HL-60/S4 treated with retinoic acid at 250 ng/mL for 4 days and 3 days (cell line): Measurements from ENCODE around the gene APOL2.
"Not testable (repeated sequence)": the region's sequence is repeated elsewhere in the genome, so short reads cannot be mapped to it uniquely, and the experiment has no call there.

ENCODE experiments used
- in situ Hi-C: fragments of 300-500 bp; cut with MboI; formaldehyde crosslinking; loops from 2 replicates; pipeline ENCODE4 v1.7.0; 2022; ENCODE audit warnings: low sequenced_read_pairs

Gene APOL2

GRCh38 chr22:36244522-36245391, 5.4 kb upstream of the APOL2 start:
- in situ Hi-C loops: no loop called here

GRCh38 chr22:36243986-36244385, 4.7 kb upstream of the APOL2 start:
- in situ Hi-C loops: no loop called here

GRCh38 chr22:36239150-36239400, 252 bp downstream of the APOL2 start:
- in situ Hi-C loops: no loop called here

GRCh38 chr22:36238373-36239149, 766 bp downstream of the APOL2 start:
- in situ Hi-C loops: no loop called here

- in situ Hi-C loops: no loop called here
These were observed 1.6 kb downstream of the APOL2 start for GRCh38 chr22:36237462-36238372.

GRCh38 chr22:36236388-36237319, 2.7 kb downstream of the APOL2 start:
- in situ Hi-C loops: no loop called here

- in situ Hi-C loops: no loop called here
These were observed 3.7 kb downstream of the APOL2 start for GRCh38 chr22:36235585-36235984.

GRCh38 chr22:36234919-36235318, 4.4 kb downstream of the APOL2 start:
- in situ Hi-C loops: no loop called here

GRCh38 chr22:36234213-36234612, 5.1 kb downstream of the APOL2 start:
- in situ Hi-C loops: no loop called here

GRCh38 chr22:36233796-36234195, 5.5 kb downstream of the APOL2 start:
- in situ Hi-C loops: no loop called here

GRCh38 chr22:36232715-36233401, 6.5 kb downstream of the APOL2 start:
- in situ Hi-C loops: no loop called here

GRCh38 chr22:36231051-36231450, 8.3 kb downstream of the APOL2 start:
- in situ Hi-C loops: not testable (repeated sequence)

- in situ Hi-C loops: not testable (repeated sequence)
These were observed 9.7 kb downstream of the APOL2 start for GRCh38 chr22:36229649-36230048.

- in situ Hi-C loops: no loop called here
These were observed 10.4 kb downstream of the APOL2 start for GRCh38 chr22:36228944-36229343.

GRCh38 chr22:36228369-36228768, 11.0 kb downstream of the APOL2 start:
- in situ Hi-C loops: not testable (repeated sequence)

- in situ Hi-C loops: no loop called here
These were observed 11.5 kb downstream of the APOL2 start for GRCh38 chr22:36227806-36228205.

GRCh38 chr22:36227396-36227795, 11.9 kb downstream of the APOL2 start:
- in situ Hi-C loops: no loop called here

GRCh38 chr22:36226189-36226588, 13.1 kb downstream of the APOL2 start:
- in situ Hi-C loops: no loop called here

GRCh38 chr22:36225333-36225922, 13.9 kb downstream of the APOL2 start:
- in situ Hi-C loops: no loop called here
